GM18502 (cell line): Measurements from ENCODE around the gene GPATCH11.

Source experiments
- ATAC-seq: cut with Tn5 transposase; IDR thresholded peaks from one replicate; pipeline ENCODE4 v1.9.1; 2021; ENCODE audit warnings: mild to moderate bottlenecking; ENCODE audit not compliant: unreplicated experiment, poor library complexity

GPATCH11 gene

DNA sequence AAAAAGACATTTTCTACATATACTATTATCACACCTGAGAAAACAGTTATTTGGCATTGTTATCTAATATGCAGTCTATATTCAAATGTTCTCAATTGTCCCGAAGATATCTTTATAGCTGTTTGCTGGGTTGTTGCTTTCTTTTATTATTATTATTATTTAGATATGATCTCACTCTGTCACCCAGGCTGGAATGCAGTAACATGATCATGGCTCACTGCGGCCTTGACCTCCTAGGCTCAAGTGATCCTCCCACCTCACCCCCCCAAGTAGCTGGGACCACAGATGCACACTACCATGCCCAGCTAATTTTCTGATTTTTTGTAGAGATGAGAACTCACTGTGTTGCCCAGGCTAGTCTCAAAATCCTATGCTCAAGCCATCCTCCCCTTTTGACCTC lies 19.9 kb downstream of the GPATCH11 start:
- no peak for ATAC-seq

DNA sequence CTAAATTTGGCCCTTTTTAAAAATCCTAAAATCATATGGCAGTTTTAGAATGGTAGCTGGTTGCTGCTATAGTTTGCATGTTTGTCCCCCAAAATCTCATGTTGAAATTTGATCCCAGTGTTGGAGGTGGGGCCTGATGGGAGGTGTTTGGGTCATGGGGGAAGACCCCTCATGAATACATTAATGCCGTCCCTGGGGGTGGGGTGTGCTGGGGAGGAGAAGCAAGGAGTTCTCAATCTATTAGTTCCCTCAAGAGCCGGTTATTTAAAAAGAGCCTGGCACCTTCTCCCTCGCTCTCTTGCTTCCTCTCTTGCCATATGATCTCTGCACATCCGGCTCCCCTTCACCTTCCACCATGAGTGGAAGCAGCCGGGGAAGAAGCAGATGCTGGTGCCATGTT lies 20.8 kb downstream of the GPATCH11 start:
- no peak for ATAC-seq

DNA sequence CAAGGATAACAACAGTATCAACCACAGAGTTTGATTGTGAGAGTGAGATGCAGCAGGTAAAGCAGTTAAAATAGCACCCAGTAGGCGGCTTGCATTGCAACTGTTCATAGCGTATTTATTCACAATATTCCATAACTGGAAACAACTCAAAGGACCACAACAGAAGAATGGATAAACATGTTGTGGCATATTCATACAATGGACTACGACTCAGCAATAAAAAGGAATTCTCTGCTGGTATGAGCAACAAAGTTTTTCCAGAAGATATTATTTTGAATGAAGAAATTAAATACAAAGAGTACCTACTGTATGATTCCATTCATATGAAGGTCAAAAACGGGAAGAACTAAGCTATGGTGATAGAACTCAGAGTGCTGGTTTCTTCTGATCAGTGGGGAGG lies 25.2 kb downstream of the GPATCH11 start:
- ATAC-seq, result no peak

DNA sequence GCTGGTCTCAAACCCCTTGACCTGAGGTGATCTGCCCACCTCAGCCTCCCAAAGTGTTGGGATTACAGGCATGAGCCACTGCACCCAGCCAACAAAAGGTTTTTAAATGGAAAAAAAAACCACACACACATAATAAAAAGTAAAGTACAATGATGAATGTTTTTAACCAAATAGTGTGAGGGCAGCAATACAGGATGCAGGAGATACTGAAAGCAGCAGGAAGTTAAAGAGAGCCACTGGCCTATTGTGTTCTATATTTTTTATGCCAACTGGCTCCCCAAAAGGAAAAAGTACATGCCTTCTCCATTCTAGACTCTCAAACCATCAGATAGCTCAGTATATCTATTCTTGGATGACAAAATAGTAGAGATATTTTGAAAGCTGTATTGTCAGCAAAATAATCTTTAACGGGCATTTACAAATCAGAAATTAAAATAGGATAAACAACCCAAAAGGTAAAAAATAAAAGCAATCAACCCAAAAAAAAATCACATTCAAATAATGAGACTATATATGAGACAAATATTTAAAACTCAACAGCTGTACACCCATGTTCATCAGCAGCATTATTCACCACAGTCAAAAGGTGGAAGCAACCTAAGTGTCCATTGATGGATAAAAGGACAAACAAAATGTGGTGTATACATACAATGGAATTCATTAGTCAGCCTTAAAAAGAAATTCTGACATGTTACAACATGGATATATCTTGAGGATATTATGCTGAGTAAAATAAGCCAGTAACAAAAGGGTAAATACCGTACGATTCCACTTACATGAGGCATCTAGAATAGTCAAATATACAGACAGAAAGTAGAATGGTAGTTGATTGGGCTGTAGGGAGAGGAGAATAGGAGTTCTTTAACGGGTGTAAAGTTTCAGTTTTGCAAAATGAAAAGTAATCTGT lies 26.2 kb downstream of the GPATCH11 start:
- no peak for ATAC-seq

DNA sequence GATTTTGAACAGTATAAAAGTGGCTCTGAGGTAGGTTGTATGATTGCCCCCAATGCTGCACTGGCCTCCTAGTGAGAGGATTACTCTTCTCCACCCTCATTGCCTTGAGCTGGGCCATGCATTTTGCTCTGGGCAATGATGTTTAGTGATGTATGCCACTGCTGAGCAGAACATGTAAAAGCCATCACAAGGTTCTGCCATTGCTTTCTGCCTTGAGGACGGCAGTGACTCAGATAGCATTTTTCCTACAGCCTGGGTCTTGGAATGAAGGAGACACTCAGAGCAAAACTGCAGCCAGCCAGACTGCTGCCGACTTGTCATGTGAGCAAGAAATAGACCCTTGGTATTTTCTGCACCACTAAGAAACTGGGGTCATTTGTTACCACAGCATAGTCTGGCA lies 27.6 kb downstream of the GPATCH11 start:
- ATAC-seq, result no peak

DNA sequence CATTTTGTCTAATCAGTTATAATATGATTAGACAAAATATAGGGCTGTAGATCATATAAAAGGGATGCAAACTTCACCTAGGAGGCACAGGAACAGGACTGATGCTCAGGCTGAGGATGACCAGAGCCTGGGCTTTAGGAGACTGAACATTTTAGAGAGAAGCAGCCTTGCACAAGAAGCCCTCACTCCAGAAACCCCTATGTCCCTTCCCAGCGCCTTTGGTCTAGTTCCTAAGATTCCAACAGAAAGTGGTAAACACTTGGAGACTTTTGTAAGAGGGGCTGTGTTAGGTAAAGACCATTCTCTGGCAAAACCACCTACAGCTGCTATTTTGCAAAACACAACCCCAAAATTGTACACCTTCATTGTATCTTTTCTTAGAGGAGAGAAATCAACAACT lies 33.2 kb downstream of the GPATCH11 start:
- ATAC-seq, result no peak

DNA sequence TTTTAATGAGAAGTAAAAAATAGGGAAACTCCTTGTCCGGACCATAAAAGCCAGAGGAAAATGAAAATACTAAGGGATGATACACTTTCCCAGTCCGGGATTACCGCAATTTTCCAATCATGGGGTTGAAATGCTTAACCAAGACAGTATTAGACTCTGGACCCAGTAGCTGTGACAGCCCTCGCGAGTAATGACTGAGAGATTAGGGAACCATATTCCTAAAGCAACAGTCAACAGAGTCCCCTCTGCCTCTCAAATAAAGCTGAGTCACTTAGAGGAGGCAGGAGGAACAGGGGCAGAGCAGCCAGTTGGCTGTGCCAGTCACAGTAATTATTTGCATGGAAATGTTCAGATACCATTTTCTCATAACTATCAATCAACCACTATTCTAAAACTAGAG lies 34.8 kb downstream of the GPATCH11 start:
- no peak for ATAC-seq

DNA sequence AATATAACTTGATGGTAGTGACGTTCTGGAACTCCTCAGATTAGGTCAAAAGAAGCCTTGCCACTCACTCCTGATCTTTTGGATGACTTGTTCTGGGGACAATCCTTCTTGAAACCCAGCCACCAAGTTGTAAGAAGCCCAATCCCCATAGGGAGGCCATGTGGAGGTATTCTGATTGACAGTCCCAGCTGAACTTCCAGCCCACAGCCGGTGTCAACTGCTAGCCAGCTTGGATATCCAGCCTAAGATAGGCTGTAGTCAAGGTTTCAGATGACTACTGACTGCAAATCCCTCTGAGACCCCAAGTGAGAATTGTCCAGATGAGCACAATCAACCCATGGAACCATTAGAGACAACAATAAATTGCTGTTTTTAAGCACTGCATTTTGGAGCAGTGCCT lies 41.1 kb downstream of the GPATCH11 start:
- no peak for ATAC-seq

DNA sequence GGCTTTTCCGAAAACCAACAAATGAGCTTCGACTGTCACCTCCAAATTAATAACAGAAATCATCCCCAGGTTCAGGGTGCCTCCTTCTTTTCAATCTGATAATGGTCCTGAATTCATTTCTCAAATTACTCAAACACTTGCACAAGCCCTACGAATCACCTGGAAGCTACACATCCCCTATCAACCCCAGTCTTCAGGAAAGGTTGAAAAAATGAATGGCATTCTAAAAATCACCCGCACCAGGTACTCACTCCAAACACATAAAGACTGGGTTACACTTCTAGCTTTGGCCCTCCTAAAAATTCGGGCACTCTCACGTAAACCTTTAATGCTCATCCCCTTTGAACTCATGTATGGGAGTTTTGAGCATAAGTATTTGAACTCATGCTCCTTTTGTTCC lies 48.6 kb downstream of the GPATCH11 start:
- ATAC-seq, result no peak

DNA sequence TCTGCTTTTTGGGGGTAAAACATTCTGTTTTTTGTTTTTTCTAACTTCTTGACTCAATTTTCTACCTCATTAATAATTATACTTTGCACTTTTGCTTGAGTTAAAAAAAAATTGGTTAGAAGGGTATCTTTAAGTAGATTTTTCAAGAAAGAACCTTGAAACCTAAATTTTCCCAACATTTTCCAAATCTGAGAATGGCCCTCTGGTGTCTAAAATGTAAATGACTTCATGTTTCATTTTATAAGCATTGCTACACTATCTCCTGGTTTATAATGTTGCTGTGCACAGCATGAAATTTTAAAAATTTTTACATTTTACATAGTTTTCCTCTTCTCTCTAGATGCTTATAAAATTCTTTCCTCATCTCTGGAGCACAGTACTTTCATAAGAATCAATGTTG lies 58.2 kb downstream of the GPATCH11 start:
- ATAC-seq, result no peak

DNA sequence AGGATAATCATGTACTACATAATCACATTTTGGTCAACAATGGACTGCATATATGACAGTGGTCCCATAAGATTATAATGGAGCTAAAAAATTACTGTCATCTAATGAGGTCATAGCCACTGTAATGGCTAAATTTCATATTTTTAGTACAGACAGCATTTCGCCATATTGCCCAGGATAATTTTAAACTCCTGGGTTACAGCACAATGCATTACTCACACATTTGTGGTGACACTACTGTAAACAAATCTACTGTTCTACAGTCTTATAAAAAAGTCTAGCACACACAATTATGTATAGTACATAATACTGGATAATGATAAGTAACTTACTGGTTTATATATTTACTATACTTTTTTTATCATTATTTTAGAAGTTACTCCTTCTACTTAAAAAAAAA lies 59.7 kb downstream of the GPATCH11 start:
- no peak for ATAC-seq

DNA sequence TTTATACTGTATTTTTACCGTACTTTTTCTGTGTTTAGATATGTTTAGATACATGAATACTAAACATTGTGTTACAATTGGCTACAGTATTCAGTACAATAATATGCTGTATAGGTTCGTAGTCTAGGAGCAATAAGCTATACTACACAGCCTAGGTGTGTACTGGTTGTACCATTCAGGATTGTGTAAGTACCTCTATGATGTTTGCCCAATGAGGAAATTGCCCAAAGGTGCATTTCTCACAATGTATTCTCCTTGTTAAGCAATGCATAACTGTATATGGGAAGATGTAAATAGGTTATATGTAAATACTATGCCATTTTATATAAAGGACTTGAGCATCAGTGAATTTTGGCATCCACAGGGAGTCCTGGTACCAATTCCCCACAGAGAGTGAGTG lies 61.7 kb downstream of the GPATCH11 start:
- ATAC-seq, result no peak

DNA sequence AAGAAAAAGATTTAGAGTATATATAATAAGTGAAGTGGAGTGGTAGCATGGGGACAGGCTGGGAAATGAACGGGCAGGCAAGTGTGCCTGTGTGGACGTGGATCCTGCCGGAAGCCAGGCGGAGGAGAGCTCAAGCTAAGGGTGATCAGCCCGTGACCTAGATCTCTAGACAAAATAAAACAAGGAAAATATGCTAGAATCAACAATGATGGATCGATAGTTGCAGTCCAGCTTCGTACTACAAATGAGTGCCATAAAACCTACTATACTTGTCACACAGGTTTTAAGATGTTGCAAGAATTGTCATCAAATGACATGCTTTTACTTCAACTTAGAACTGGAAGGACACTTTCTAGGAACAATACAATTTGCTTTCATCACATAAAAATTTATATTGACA lies 64.0 kb downstream of the GPATCH11 start:
- ATAC-seq, result no peak
